ENCODE measurements around the gene AP3S2.

DNA sequence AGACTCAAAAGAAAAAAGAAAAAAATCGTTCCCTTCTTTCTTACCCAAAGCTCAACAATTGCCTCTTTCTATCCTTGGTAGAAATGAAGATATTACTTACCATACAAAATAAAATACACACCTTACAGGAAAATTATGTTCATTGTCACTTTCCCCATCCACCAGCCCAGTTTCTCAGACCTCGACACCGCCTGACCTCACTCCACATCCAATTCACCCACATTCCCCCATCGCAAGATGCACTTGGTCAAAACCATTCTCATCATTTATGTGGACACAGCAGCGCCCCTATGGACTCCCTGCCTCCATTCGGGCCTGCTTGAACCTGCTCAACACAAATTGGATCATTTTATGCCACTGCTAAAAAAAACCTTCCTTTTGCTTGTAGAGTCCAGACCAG lies 86.1 kb downstream of the AP3S2 start:
- TF ChIP-seq POLR2A (IDR thresholded peaks at IDR 0.05) = no peak
- TF ChIP-seq, protein P1, sequence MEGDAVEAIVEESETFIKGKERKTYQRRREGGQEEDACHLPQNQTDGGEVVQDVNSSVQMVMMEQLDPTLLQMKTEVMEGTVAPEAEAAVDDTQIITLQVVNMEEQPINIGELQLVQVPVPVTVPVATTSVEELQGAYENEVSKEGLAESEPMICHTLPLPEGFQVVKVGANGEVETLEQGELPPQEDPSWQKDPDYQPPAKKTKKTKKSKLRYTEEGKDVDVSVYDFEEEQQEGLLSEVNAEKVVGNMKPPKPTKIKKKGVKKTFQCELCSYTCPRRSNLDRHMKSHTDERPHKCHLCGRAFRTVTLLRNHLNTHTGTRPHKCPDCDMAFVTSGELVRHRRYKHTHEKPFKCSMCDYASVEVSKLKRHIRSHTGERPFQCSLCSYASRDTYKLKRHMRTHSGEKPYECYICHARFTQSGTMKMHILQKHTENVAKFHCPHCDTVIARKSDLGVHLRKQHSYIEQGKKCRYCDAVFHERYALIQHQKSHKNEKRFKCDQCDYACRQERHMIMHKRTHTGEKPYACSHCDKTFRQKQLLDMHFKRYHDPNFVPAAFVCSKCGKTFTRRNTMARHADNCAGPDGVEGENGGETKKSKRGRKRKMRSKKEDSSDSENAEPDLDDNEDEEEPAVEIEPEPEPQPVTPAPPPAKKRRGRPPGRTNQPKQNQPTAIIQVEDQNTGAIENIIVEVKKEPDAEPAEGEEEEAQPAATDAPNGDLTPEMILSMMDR (IDR thresholded peaks at IDR 0.05) = no peak
